HG03460 (cell line): Measurements from ENCODE around the gene SLC38A9.

Source experiments
- ATAC-seq: cut with Tn5 transposase; IDR thresholded peaks from one replicate; pipeline ENCODE4 v1.9.1; 2021; ENCODE audit not compliant: unreplicated experiment

SLC38A9 gene

GRCh38 chr5:55584398-55585205 is 127.5 kb downstream of the SLC38A9 start:
- ATAC-seq = no peak

- no peak for ATAC-seq
These were observed 128.5 kb downstream of the SLC38A9 start for GRCh38 chr5:55583578-55583977.

GRCh38 chr5:55582256-55582655 is 129.9 kb downstream of the SLC38A9 start:
- ATAC-seq = no peak

- ATAC-seq = no peak
These were observed 132.1 kb downstream of the SLC38A9 start for GRCh38 chr5:55580042-55580441.

- ATAC-seq = no peak
These were observed 133.4 kb downstream of the SLC38A9 start for GRCh38 chr5:55578771-55579170.

GRCh38 chr5:55577353-55578060 is 134.6 kb downstream of the SLC38A9 start:
- no peak for ATAC-seq

- ATAC-seq = no peak
These were observed 135.5 kb downstream of the SLC38A9 start for GRCh38 chr5:55576661-55577060.
